A549 (cell line): ENCODE measurements around the gene ODF2L. TPM values are rescaled to one million over a fixed set of nuclear protein-coding genes. Genes with fewer than 3 reads are reported as not detected.
A peak's percentile ranks its signal among the peaks of the same experiment; 100 is the strongest.

Experiments used
- ATAC-seq, 2 experiments: fragments of 200-7000 bp in 1 of 2; fragments of >200 bp in 1 of 2; cut with Nextera tagmentation in 1 of 2; cut with Tn5 transposase in 1 of 2; 3 replicates each; pipeline versions ENCODE4 v1.8.0 to v1.9.1; 2018 to 2020; ENCODE audit warnings: mild to moderate bottlenecking in 1 of 2, moderate library complexity in 1 of 2
- CTCF ChIA-PET: fragments of 300-600 bp; sonication (Branson Sonifier 250); formaldehyde crosslinking; extraction: SDS; loops from one replicate; lab custom pipeline; 2021; ENCODE audit warnings: antibody characterized with exemption, inconsistent platforms; lab: Yijun Ruan, JAX
- POLR2A ChIA-PET: fragments of 350-600 bp; formaldehyde crosslinking; extraction: SDS; loops from one replicate; lab custom pipeline; 2021; ENCODE audit warnings: antibody characterized with exemption, inconsistent platforms; lab: Yijun Ruan, JAX
- DNase-seq, 2 experiments: peaks; one replicate each; pipeline versions ENCODE4 v3.0.0 to v3.0.0-alpha.2; 2011 to 2016; ENCODE audit warnings: low read depth in 1 of 2, low spot score in 1 of 2
- FAIRE-seq: peaks from 2 replicates; lab custom pipeline; 2011; peaks lifted over from hg19 to GRCh38; lab: Jason Lieb, UNC
- H3K27ac ChIP-seq, 2 experiments: fragments of >200 bp; sonication (Bioruptor Twin); formaldehyde crosslinking; 3 replicates each; pipeline ENCODE4 v1.5.1; 2016 to 2017
- H3K4me1 ChIP-seq: fragments of >200 bp; sonication (Bioruptor Twin); formaldehyde crosslinking; 3 replicates; pipeline ENCODE4 v1.6.1; 2016
- H3K4me2 ChIP-seq: fragments of >200 bp; sonication (Bioruptor Twin); formaldehyde crosslinking; 3 replicates; pipeline ENCODE4 v1.6.1; 2016
- H3K4me3 ChIP-seq: fragments of >200 bp; sonication (Bioruptor Twin); formaldehyde crosslinking; 3 replicates; pipeline ENCODE4 v1.5.1; 2016
- H3K9me3 ChIP-seq: fragments of >200 bp; sonication (Bioruptor Twin); formaldehyde crosslinking; 3 replicates; pipeline ENCODE4 v1.6.1; 2016
- ATOH8 ChIP-seq: fragments of 250-450 bp; sonication (Bioruptor Pico); IDR thresholded peaks from 2 replicates; pipeline ENCODE4 v1.5.0; 2020; ENCODE audit warnings: low read depth, mild to moderate bottlenecking, moderate library complexity
- BCL3 ChIP-seq: fragments of >200 bp; sonication (Bioruptor Twin); formaldehyde crosslinking; IDR thresholded peaks from 3 replicates; pipeline ENCODE4 v1.6.1; 2016
- BHLHE40 ChIP-seq: IDR thresholded peaks from 2 replicates; pipeline ENCODE4 v1.6.1; 2012; ENCODE audit warnings: low read depth, low read length, inconsistent platforms
- CEBPB ChIP-seq, 2 experiments: fragments of >200 bp in 1 of 2; sonication (Bioruptor Twin) in 1 of 2; formaldehyde crosslinking in 1 of 2; IDR thresholded peaks; 2 replicates each; pipeline ENCODE4 v1.6.1; 2012 to 2016
- CHD2 ChIP-seq: fragments of 150-350 bp; IDR thresholded peaks from 2 replicates; pipeline ENCODE4 v1.6.1; 2014; ENCODE audit warnings: low read length; ENCODE audit not compliant: partially characterized antibody
- CTCF ChIP-seq: fragments of >200 bp; sonication (Bioruptor Twin); formaldehyde crosslinking; IDR thresholded peaks from 3 replicates; pipeline ENCODE4 v1.5.1; 2016
- EHF ChIP-seq: fragments of 250-450 bp; sonication (Bioruptor Pico); IDR thresholded peaks from 2 replicates; pipeline ENCODE4 v1.5.0; 2020; ENCODE audit warnings: mild to moderate bottlenecking
- EHMT2 ChIP-seq: fragments of 200-600 bp; sonication (generic); IDR thresholded peaks from 2 replicates; pipeline ENCODE4 v1.6.1; 2016; ENCODE audit warnings: antibody characterized with exemption, low read depth, mild to moderate bottlenecking, moderate library complexity
- EP300 ChIP-seq, 2 experiments: fragments of >200 bp; sonication (Bioruptor Twin); formaldehyde crosslinking; IDR thresholded peaks; 2 replicates in 1 of 2; 3 replicates in 1 of 2; pipeline ENCODE4 v1.6.1; 2016 to 2017
- FOSB ChIP-seq: fragments of 250-450 bp; sonication (Bioruptor Pico); IDR thresholded peaks from 2 replicates; pipeline ENCODE4 v1.5.0; 2020; ENCODE audit warnings: mild to moderate bottlenecking, moderate library complexity
- HDAC2 ChIP-seq: fragments of 200-600 bp; sonication (generic); IDR thresholded peaks from 2 replicates; pipeline ENCODE4 v1.6.1; 2016
- HES2 ChIP-seq: fragments of >200 bp; sonication (Bioruptor Twin); formaldehyde crosslinking; IDR thresholded peaks from 2 replicates; pipeline ENCODE4 v1.6.1; 2016
- JUNB ChIP-seq: fragments of >200 bp; sonication (Bioruptor Twin); formaldehyde crosslinking; IDR thresholded peaks from 2 replicates; pipeline ENCODE4 v1.6.1; 2016
- KDM1A ChIP-seq: fragments of 200-600 bp; sonication (generic); IDR thresholded peaks from 2 replicates; pipeline ENCODE4 v1.6.1; 2016; ENCODE audit warnings: low read depth, mild to moderate bottlenecking
- MAX ChIP-seq: IDR thresholded peaks from 2 replicates; pipeline ENCODE4 v1.6.1; 2012
- MAZ ChIP-seq: fragments of 150-350 bp; IDR thresholded peaks from 2 replicates; pipeline ENCODE4 v1.6.1; 2014; ENCODE audit warnings: antibody characterized with exemption, low read depth, low read length, borderline replicate concordance
- NFE2L2 ChIP-seq: fragments of 150-350 bp; conservative IDR thresholded peaks from 2 replicates; pipeline ENCODE4 v1.6.1; 2014; ENCODE audit warnings: low read length
- NPAS2 ChIP-seq: fragments of 250-450 bp; sonication (Bioruptor Pico); IDR thresholded peaks from 2 replicates; pipeline ENCODE4 v1.8.0; 2022; ENCODE audit warnings: mild to moderate bottlenecking, moderate library complexity, borderline replicate concordance
- NR3C1 ChIP-seq: fragments of >200 bp; sonication (Bioruptor Twin); formaldehyde crosslinking; IDR thresholded peaks from 3 replicates; pipeline ENCODE4 v1.6.1; 2017
- PHF8 ChIP-seq: fragments of 200-600 bp; sonication (generic); IDR thresholded peaks from 2 replicates; pipeline ENCODE4 v1.6.1; 2016; ENCODE audit warnings: low read depth, mild to moderate bottlenecking, antibody characterized with exemption, moderate library complexity, borderline replicate concordance
- RARB ChIP-seq: fragments of 250-450 bp; sonication (Bioruptor Pico); IDR thresholded peaks from 2 replicates; pipeline ENCODE4 v1.8.0; 2021; ENCODE audit warnings: mild to moderate bottlenecking, moderate library complexity
- REST ChIP-seq: fragments of 200-600 bp; sonication (generic); IDR thresholded peaks from 2 replicates; pipeline ENCODE4 v1.6.1; 2016; ENCODE audit warnings: antibody characterized with exemption, mild to moderate bottlenecking, moderate library complexity
- RNF2 ChIP-seq: fragments of 200-600 bp; sonication (generic); IDR thresholded peaks from 2 replicates; pipeline ENCODE4 v1.6.1; 2016; ENCODE audit warnings: low read depth, mild to moderate bottlenecking, antibody characterized with exemption, moderate library complexity, borderline replicate concordance
- SMC3 ChIP-seq: fragments of >200 bp; sonication (Bioruptor Twin); formaldehyde crosslinking; IDR thresholded peaks from 3 replicates; pipeline ENCODE4 v1.6.1; 2018; ENCODE audit warnings: inconsistent platforms
- USF2 ChIP-seq: fragments of 450-650 bp; IDR thresholded peaks from 2 replicates; pipeline ENCODE4 v1.6.1; 2014; ENCODE audit warnings: antibody characterized with exemption
- ZFP36 ChIP-seq: fragments of 450-650 bp; IDR thresholded peaks from 2 replicates; pipeline ENCODE4 v1.6.1; 2014; ENCODE audit warnings: borderline replicate concordance; ENCODE audit not compliant: partially characterized antibody
- ZSCAN20 ChIP-seq: fragments of 250-450 bp; sonication (Bioruptor Pico); IDR thresholded peaks from 2 replicates; pipeline ENCODE4 v1.8.0; 2022; ENCODE audit warnings: mild to moderate bottlenecking, moderate library complexity
- WGBS: methylation state at CpG from one replicate; pipeline ENCODE4 v1.1.6; 2017; ENCODE audit errors: missing lambda C conversion rate; 5-methylcytosine and 5-hydroxymethylcytosine counted together
- polyA plus RNA-seq, 4 experiments: library from polyadenylated mRNA; depleted of rRNA in 3 of 4; stranded (reverse); fragments of >200 nt; fragmentation: RNase III in 1 of 4; extraction: RNeasy Plus Mini Kit Qiagen cat#74134 plus additional on column Dnase treatment in 1 of 4; gene quantifications; 2 replicates in 3 of 4; 3 replicates in 1 of 4; pipeline ENCODE4 v1.2.3, GENCODE V29; 2011 to 2017

ODF2L gene
- polyA plus RNA-seq, 2 of the 4 experiments (the other 2 are of a cell fraction) = 10.0 to 17.7 TPM

- Histone ChIP-seq H3K4me1 (0 out of 3 replicates have a peak, but pooled peaks cover 3% of the 10 kb centered on the region), H3K4me2 (peak overlapping the region; percentile 64; the same call in 2 of the 3 replicates), H3K4me3 (no peak overlapping the region), H3K9me3 (no peaks in the 10 kb centered on the region), H3K27ac (no peak overlapping the region)
- ChIA-PET POLR2A (no interaction called here), CTCF (interaction anchor here (1.7 kb wide), 1 partner anchor 14 kb away, joined by 5 read pairs; no protein-coding TSS in a partner anchor)
- DNase-seq (no peak), ATAC-seq (no peak), FAIRE-seq (no peak)
- TF ChIP-seq ZSCAN20 (CRISPR knock-in tag) (no peak), PHF8 (no peak), NFE2L2 (no peak), HDAC2 (no peak), USF2 (no peak), NPAS2 (CRISPR knock-in tag) (no peak), RARB (no peak), SMC3 (no peak), BHLHE40 (no peak), ATOH8 (CRISPR knock-in tag) (no peak), RNF2 (no peak), BCL3 (no peak), CEBPB (IDR thresholded peaks at IDR 0.05) (no peak)
- WGBS = 100% methylated on average over 2 of the region's 2 CpGs
Observed at GRCh38 chr1:86394416-86394815, 1.7 kb downstream of the ODF2L start.

GRCh38 chr1:86389307-86389706, 6.8 kb downstream of the ODF2L start:
- Histone ChIP-seq H3K4me1 (peaks cover 13% of the 10 kb centered on the region; the same call in 1 of the 3 replicates), H3K4me3 (no peak overlapping the region), H3K9me3 (no peaks in the 10 kb centered on the region), H3K27ac (no peak overlapping the region), H3K4me2 (no peak overlapping the region)
- FAIRE-seq (no peak), ATAC-seq (no peak), DNase-seq (no peak)
- CTCF ChIA-PET = interaction anchor here (0.7 kb wide), 1 partner anchor 13 kb away, joined by 5 read pairs; no protein-coding TSS in a partner anchor
- POLR2A ChIA-PET = no interaction called here
- TF ChIP-seq REST (no peak), MAX (no peak), RARB (no peak), CTCF (no peak), EP300 (IDR thresholded peaks at IDR 0.05) (no peak), JUNB (no peak), EHMT2 (no peak), KDM1A (no peak), SMC3 (no peak), BHLHE40 (no peak), ZFP36 (no peak), EHF (no peak), NR3C1 (no peak), MAZ (no peak), CHD2 (no peak), BCL3 (no peak), FOSB (CRISPR knock-in tag) (no peak), HES2 (no peak)
